ENCODE data around the gene USP9X.

USP9X gene

DNA sequence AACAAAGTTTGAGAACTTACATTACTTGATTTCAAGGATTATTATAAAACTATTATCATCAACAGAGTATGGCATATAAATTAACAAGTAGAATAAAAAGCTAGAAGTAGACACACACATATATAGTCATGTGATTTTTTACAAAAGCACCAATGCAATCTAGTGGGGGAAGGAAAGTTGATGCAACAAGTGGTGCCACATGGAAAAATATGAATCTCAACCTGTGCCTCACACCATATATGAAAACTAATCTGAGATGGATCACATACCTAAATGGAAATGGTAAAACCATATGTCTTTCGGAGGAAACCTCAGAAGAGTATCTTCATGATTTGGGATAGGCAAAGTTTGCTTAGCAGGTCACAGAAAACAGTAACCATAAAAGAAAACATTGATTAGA lies 34.9 kb upstream of the USP9X start:
- no peak for ATAC-seq

DNA sequence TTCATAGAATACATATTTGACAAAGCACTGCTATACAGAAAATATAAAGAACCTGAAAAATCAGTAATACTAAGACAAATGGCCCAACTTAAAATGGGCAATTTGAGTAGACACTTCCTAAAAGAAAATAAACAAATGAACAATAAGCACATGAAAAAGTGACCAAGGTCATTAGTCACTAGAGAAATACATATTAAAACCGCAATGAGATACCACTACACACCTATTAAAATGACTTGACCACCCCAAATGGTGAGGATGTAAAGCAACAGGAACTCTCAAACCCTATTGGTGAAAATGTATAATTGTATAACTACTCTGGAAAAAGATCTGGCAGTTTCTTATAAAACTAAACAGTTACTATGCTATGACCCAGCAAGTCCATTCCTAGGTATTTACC lies 34.0 kb upstream of the USP9X start:
- ATAC-seq: no peak
- TF ChIP-seq RARB (CRISPR knock-in tag; IDR thresholded peaks at IDR 0.05): no peak
- no peak for TF ChIP-seq BACH2 (CRISPR knock-in tag; IDR thresholded peaks at IDR 0.05; ENCODE audit: borderline replicate concordance)
- no peak for TF ChIP-seq GLIS3 (CRISPR knock-in tag; IDR thresholded peaks at IDR 0.05)
- no peak for TF ChIP-seq CSRNP3 (CRISPR knock-in tag; IDR thresholded peaks at IDR 0.05)
- TF ChIP-seq ZFP3 (CRISPR knock-in tag; IDR thresholded peaks at IDR 0.05): no peak
- TF ChIP-seq TOX (CRISPR knock-in tag; IDR thresholded peaks at IDR 0.05; ENCODE audit: borderline replicate concordance): no peak
- TF ChIP-seq ESRRG (CRISPR knock-in tag; IDR thresholded peaks at IDR 0.05): no peak
- TF ChIP-seq PATZ1 (CRISPR knock-in tag; IDR thresholded peaks at IDR 0.05; ENCODE audit: borderline replicate concordance): no peak
- no peak for TF ChIP-seq CREB5 (CRISPR knock-in tag; IDR thresholded peaks at IDR 0.05; ENCODE audit: low read depth)
- TF ChIP-seq ZFP30 (CRISPR knock-in tag; IDR thresholded peaks at IDR 0.05): no peak
- TF ChIP-seq ARNTL (CRISPR knock-in tag; IDR thresholded peaks at IDR 0.05; ENCODE audit: borderline replicate concordance, low read depth): no peak

More for the DNA sequence above, 34.9 kb upstream of the USP9X start:
- TF ChIP-seq ZFP3 (CRISPR knock-in tag; IDR thresholded peaks at IDR 0.05): no peak
- no peak for TF ChIP-seq CREB5 (CRISPR knock-in tag; IDR thresholded peaks at IDR 0.05; ENCODE audit: low read depth)
- no peak for TF ChIP-seq ISL1 (CRISPR knock-in tag; IDR thresholded peaks at IDR 0.05)
- no peak for TF ChIP-seq ZFP30 (CRISPR knock-in tag; IDR thresholded peaks at IDR 0.05)
- TF ChIP-seq SNAI2 (CRISPR knock-in tag; IDR thresholded peaks at IDR 0.05): no peak
- no peak for TF ChIP-seq ESRRG (CRISPR knock-in tag; IDR thresholded peaks at IDR 0.05)
- no peak for TF ChIP-seq CSDC2 (CRISPR knock-in tag; IDR thresholded peaks at IDR 0.05)
- no peak for TF ChIP-seq PPARA (CRISPR knock-in tag; IDR thresholded peaks at IDR 0.05; ENCODE audit: borderline replicate concordance)
- no peak for TF ChIP-seq ZNF8 (CRISPR knock-in tag; IDR thresholded peaks at IDR 0.05)
- TF ChIP-seq TSHZ2 (CRISPR knock-in tag; IDR thresholded peaks at IDR 0.05): no peak
- TF ChIP-seq, protein P1, sequence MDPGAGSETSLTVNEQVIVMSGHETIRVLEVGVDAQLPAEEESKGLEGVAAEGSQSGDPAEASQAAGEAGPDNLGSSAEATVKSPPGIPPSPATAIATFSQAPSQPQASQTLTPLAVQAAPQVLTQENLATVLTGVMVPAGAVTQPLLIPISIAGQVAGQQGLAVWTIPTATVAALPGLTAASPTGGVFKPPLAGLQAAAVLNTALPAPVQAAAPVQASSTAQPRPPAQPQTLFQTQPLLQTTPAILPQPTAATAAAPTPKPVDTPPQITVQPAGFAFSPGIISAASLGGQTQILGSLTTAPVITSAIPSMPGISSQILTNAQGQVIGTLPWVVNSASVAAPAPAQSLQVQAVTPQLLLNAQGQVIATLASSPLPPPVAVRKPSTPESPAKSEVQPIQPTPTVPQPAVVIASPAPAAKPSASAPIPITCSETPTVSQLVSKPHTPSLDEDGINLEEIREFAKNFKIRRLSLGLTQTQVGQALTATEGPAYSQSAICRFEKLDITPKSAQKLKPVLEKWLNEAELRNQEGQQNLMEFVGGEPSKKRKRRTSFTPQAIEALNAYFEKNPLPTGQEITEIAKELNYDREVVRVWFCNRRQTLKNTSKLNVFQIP (CRISPR knock-in tag; IDR thresholded peaks at IDR 0.05; ENCODE audit: borderline replicate concordance, low read depth): no peak
- no peak for TF ChIP-seq TOX (CRISPR knock-in tag; IDR thresholded peaks at IDR 0.05; ENCODE audit: borderline replicate concordance)
- no peak for TF ChIP-seq PATZ1 (CRISPR knock-in tag; IDR thresholded peaks at IDR 0.05; ENCODE audit: borderline replicate concordance)
- no peak for TF ChIP-seq OSR1 (CRISPR knock-in tag; IDR thresholded peaks at IDR 0.05)
- no peak for TF ChIP-seq GLIS3 (CRISPR knock-in tag; IDR thresholded peaks at IDR 0.05)
- TF ChIP-seq ARNTL (CRISPR knock-in tag; IDR thresholded peaks at IDR 0.05; ENCODE audit: borderline replicate concordance, low read depth): no peak
- TF ChIP-seq ZC3H10 (CRISPR knock-in tag; IDR thresholded peaks at IDR 0.05): no peak
- no peak for TF ChIP-seq TCF4 (CRISPR knock-in tag; IDR thresholded peaks at IDR 0.05; ENCODE audit: borderline replicate concordance)

All from SK-N-SH treated with all-trans-retinoic acid at 6 μM for 48 hours (cell line).